Posterior cingulate gyrus (tissue), 11 donors: Measurements from ENCODE around the gene TTLL11.
"Not testable (repeated sequence)": the region's sequence is repeated elsewhere in the genome, so short reads cannot be mapped to it uniquely, and the experiment has no call there.

Source experiments
- DNase-seq, 10 donors: peaks; one replicate each; pipeline versions ENCODE4 v3.0.0 to v3.0.0-alpha.2; 2020 to 2021; ENCODE audit warnings: mixed read lengths in 3 of 10
- intact Hi-C: fragments of 100-400 bp; cut with DNase I; formaldehyde crosslinking; loops from one replicate; pipeline ENCODE4 v1.15.1; 2023

Gene TTLL11

GRCh38 chr9:122088880-122089706, 4.0 kb downstream of the TTLL11 start:
- DNase-seq: no peak
- intact Hi-C loops: loop anchor here (10.0 kb wide), 1 partner anchor 74 kb away; no protein-coding TSS in a partner anchor

- intact Hi-C loops: loop anchor here (10.0 kb wide), 1 partner anchor 73 kb away; no protein-coding TSS in a partner anchor
- peak in 1 of 10 donors; percentile 70 for DNase-seq
These were observed 5.5 kb downstream of the TTLL11 start for GRCh38 chr9:122087406-122088200.

- intact Hi-C loops: loop anchor here (10.0 kb wide), 1 partner anchor 72 kb away; no protein-coding TSS in a partner anchor
These were observed 6.2 kb downstream of the TTLL11 start for GRCh38 chr9:122086873-122087272.

GRCh38 chr9:122085260-122085659, 7.8 kb downstream of the TTLL11 start:
- DNase-seq: no peak
- intact Hi-C loops: loop anchor here (10.0 kb wide), 1 partner anchor 70 kb away; no protein-coding TSS in a partner anchor

More at GRCh38 chr9:122086873-122087272, 6.2 kb downstream of the TTLL11 start:
- DNase-seq: no peak

- peak in 2 of 10 donors; percentile 66 to 69 for DNase-seq
- intact Hi-C loops: loop anchor here (10.0 kb wide), 1 partner anchor 69 kb away; no protein-coding TSS in a partner anchor
These were observed 9.0 kb downstream of the TTLL11 start for GRCh38 chr9:122084026-122084675.

- DNase-seq: no peak
- intact Hi-C loops: loop anchor here (10.0 kb wide), 1 partner anchor 66 kb away; no protein-coding TSS in a partner anchor
These were observed 12.1 kb downstream of the TTLL11 start for GRCh38 chr9:122080986-122081385.

GRCh38 chr9:122078557-122078956, 14.6 kb downstream of the TTLL11 start:
- DNase-seq: no peak
- intact Hi-C loops: no loop called here

GRCh38 chr9:122076773-122077172, 16.3 kb downstream of the TTLL11 start:
- intact Hi-C loops: no loop called here
- DNase-seq: no peak

GRCh38 chr9:122076117-122076516, 17.0 kb downstream of the TTLL11 start:
- intact Hi-C loops: no loop called here
- peak in 1 of 10 donors; percentile 67 for DNase-seq

GRCh38 chr9:122075135-122076030, 17.7 kb downstream of the TTLL11 start:
- DNase-seq: no peak
- intact Hi-C loops: no loop called here

GRCh38 chr9:122071715-122072114, 21.4 kb downstream of the TTLL11 start:
- no peak for DNase-seq
- intact Hi-C loops: no loop called here

- intact Hi-C loops: no loop called here
These were observed 22.2 kb downstream of the TTLL11 start for GRCh38 chr9:122070728-122071515.

GRCh38 chr9:122066680-122067079, 26.4 kb downstream of the TTLL11 start:
- intact Hi-C loops: not testable (repeated sequence)

More at GRCh38 chr9:122070728-122071515, 22.2 kb downstream of the TTLL11 start:
- peak in 1 of 10 donors; percentile 55 for DNase-seq

GRCh38 chr9:122065923-122066629, 27.0 kb downstream of the TTLL11 start:
- intact Hi-C loops: no loop called here
- no peak for DNase-seq

More at GRCh38 chr9:122066680-122067079, 26.4 kb downstream of the TTLL11 start:
- DNase-seq: not testable (repeated sequence)

GRCh38 chr9:122060481-122060880, 32.6 kb downstream of the TTLL11 start:
- no peak for DNase-seq
- intact Hi-C loops: no loop called here

GRCh38 chr9:122059955-122060324, 33.2 kb downstream of the TTLL11 start:
- intact Hi-C loops: no loop called here

GRCh38 chr9:122059214-122059954, 33.7 kb downstream of the TTLL11 start:
- intact Hi-C loops: no loop called here

More at GRCh38 chr9:122059955-122060324, 33.2 kb downstream of the TTLL11 start:
- DNase-seq: no peak

More at GRCh38 chr9:122059214-122059954, 33.7 kb downstream of the TTLL11 start:
- no peak for DNase-seq
